DOHH2 (cell line): ENCODE measurements around the gene SYCP2.

Source experiments
- CTCF ChIP-seq: fragments of 200-600 bp; sonication (generic); IDR thresholded peaks from one replicate; pipeline ENCODE4 v1.5.1; 2014; ENCODE audit warnings: antibody characterized with exemption, mild to moderate bottlenecking, low read depth, low read length; ENCODE audit not compliant: poor library complexity, severe bottlenecking
- EZH2phosphoT487 ChIP-seq: fragments of 200-600 bp; sonication (generic); IDR thresholded peaks from 2 replicates; pipeline ENCODE4 v1.6.1; 2017; ENCODE audit warnings: borderline replicate concordance, mild to moderate bottlenecking, antibody characterized with exemption, low read length, moderate library complexity, mixed read lengths

GRCh38 chr20:59825944-59826759 lies 107.3 kb downstream of the SYCP2 start:
- TF ChIP-seq CTCF (no peak), EZH2phosphoT487 (no peak)
